ENCODE measurements around the gene RDX. TPM values are rescaled to one million over a fixed set of nuclear protein-coding genes. Genes with fewer than 3 reads are reported as not detected.

Gene RDX
- total RNA-seq, 1 experiment from 2014 or later = 131 TPM

DNA sequence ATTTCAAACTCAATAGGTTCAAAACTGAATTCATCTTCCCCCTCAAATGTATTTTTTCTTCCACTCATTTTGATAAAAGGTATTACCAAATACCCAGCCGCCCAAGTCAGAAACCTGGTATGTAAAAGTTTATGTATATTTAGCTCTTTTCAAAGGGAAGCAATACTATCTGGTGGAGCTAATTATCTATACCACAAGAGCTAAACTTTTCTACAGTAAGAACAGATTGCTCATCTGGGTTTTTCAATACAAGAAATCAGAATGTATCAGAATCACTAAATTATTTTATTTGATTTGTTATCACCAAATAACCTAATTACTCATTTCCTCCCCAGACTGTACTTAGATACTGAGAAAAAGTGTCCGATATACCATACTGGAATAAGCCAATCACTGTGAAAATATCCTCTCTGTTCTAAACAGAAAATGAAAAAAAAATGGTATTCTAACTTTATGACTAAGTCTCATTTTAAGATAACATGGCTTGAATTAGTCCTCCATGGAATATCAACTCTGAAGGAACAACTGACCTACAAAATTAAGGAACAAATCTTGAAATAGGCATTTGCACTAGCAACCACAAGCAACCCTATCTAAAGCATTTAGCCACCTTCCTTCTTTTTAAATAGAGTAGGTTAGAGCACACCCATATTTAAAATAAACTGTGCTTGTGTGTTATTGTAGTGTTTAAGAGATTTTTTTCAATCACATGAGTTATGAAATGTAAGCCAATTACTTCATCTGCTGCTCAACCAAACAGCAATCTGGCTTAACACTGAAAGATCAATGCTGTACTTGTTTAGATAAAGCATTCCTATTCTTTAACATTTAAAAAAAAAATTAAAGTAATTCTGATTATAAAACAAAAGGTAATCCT lies 35.0 kb downstream of the RDX start (continued):
- TF ChIP-seq RAD21 (IDR thresholded peaks at IDR 0.05; ENCODE audit: low read depth) (no peak), EGR1 (IDR thresholded peaks at IDR 0.05; ENCODE audit: low read depth) (no peak), SRF (IDR thresholded peaks at IDR 0.05; ENCODE audit: low read depth) (no peak), FOSL1 (IDR thresholded peaks at IDR 0.05; ENCODE audit: low read depth) (no peak)
- TF ChIP-seq, protein P1, sequence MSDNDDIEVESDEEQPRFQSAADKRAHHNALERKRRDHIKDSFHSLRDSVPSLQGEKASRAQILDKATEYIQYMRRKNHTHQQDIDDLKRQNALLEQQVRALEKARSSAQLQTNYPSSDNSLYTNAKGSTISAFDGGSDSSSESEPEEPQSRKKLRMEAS (IDR thresholded peaks at IDR 0.05) = no peak

DNA sequence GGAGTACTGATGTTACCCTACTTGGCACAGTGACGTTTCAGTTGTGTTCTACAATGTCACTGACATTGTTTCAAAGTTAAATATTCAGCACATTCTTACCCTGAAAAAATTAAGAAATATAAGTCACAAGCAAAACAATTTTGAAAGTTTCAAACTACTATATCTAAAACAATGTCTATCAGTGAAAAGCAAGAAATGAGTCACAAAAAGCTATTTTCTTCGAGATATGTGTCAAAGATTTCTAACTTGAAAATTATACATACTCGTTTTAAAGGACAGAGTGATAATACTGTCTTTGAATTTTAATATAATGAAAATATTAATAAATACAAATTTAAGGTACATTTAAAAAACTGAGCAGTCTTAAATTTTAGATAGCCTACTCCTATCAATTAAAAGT lies 42.9 kb downstream of the RDX start:
- no peak overlapping the region for H2AFZ ChIP-seq (ENCODE audit: low read depth, low read length, poor library complexity, severe bottlenecking)
- H3K4me2 ChIP-seq (ENCODE audit: low read length) = no peak overlapping the region
- ATAC-seq (no peak), DNase-seq (ENCODE audit: low read depth, low spot score) (no peak)
- no peaks in the 10 kb centered on the region for H3K9me3 ChIP-seq (ENCODE audit: control insufficient read depth in 1 of 2, insufficient read depth in 1 of 2, low read depth in 1 of 2, low read length in 2 of 2)
- no peaks in the 10 kb centered on the region for H3K9me2 ChIP-seq (ENCODE audit: insufficient read depth)
- no TSS peak for BruUV-seq (replicated peaks)
- H4K20me1 ChIP-seq (ENCODE audit: insufficient read depth) = peaks cover 4% of the 10 kb centered on the region; the same call in 1 of the 2 replicates
- H3K27me3 ChIP-seq (ENCODE audit: insufficient read depth, low read length) = no peaks in the 10 kb centered on the region
- POLR2A ChIA-PET = no interaction called here
- no peak overlapping the region for H3K27ac ChIP-seq (ENCODE audit: low read depth, low read length)
- H3K4me1 ChIP-seq (ENCODE audit: control insufficient read depth in 1 of 2, insufficient read depth in 2 of 2, low read length in 2 of 2) = peaks cover 15 to 19% of the 10 kb centered on the region in 2 experiments
- RAD21 ChIA-PET (ENCODE audit: low non-redundant PET in 1 of 2, low total read pairs in 2 of 2, uncharacterized antibody in 2 of 2, unreplicated experiment in 2 of 2) = no interaction called here
- no peak overlapping the region for H3K9ac ChIP-seq (ENCODE audit: low read length)
- TF ChIP-seq ZFX (IDR thresholded peaks at IDR 0.05) = no peak
- no peak for TF ChIP-seq POLR2A (IDR thresholded peaks at IDR 0.05; ENCODE audit: borderline replicate concordance, extremely low read depth, insufficient read depth, insufficient read length)
- TF ChIP-seq EZH2 (IDR thresholded peaks at IDR 0.05) = no peak
- peaks cover 11 to 16% of the 10 kb centered on the region in 2 experiments for H3K36me3 ChIP-seq (ENCODE audit: control insufficient read depth in 1 of 2, insufficient read depth in 2 of 2, low read length in 2 of 2)
- no peak overlapping the region for H3K4me3 ChIP-seq (replicated peaks in 1 of 2; ENCODE audit: low read depth in 1 of 2, low read length in 2 of 2)
- CTCF ChIA-PET = no interaction called here
- H3K79me2 ChIP-seq (ENCODE audit: insufficient read depth, low read length) = peaks cover 18% of the 10 kb centered on the region
- intact Hi-C loops (cut with micrococcal nuclease) = loop anchor here (10.0 kb wide), 1 partner anchor 309 kb away; no protein-coding TSS in a partner anchor
